Measurements from ENCODE around the gene CFAP119.

DNA sequence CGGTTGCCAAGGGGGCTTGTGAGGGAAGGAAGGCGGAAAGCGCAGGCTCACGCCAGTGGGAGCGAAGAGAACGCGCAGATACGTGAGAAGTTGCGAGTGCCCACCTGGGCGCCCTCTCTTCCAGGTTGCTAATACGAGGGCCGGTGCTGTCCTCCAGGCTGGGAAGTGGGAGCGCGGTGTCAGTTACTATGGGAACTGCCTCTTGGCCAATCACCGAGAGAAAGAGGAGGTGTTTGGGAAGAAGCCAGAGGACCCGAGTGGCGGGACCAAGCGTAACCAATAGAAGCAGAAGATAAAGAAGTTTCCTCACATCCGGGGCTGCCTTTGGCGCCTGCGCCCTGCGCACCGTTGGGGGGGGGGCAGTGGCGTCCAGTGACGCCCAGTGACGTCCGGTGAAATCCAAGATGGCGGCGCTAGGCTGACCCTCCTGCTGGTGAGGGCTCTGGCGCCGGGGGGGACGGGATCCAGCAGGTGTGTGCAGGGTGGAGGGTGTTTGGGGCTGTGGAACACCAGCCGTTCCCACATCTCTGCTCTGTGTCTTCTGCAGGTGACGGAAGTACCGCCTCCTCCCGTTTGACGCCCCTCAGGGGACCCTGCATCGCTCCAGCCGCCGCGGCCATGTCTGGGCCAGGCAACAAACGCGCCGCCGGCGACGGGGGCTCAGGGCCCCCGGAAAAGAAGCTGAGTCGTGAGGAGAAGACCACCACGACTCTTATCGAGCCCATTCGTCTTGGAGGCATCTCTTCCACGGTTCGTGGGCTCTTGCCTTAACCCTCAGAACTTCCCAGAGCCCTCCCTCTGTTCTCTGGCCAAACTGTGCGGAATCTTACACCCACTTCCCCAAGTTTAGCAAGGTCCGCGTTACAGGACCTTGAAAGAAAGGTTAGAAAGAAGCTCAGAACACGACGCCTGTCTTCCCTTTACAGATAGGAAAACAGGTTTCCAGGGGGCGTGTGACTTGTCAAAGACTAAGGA lies at the start of gene CFAP119, which contains the start of gene RNF40:
- TF ChIP-seq, protein P1, sequence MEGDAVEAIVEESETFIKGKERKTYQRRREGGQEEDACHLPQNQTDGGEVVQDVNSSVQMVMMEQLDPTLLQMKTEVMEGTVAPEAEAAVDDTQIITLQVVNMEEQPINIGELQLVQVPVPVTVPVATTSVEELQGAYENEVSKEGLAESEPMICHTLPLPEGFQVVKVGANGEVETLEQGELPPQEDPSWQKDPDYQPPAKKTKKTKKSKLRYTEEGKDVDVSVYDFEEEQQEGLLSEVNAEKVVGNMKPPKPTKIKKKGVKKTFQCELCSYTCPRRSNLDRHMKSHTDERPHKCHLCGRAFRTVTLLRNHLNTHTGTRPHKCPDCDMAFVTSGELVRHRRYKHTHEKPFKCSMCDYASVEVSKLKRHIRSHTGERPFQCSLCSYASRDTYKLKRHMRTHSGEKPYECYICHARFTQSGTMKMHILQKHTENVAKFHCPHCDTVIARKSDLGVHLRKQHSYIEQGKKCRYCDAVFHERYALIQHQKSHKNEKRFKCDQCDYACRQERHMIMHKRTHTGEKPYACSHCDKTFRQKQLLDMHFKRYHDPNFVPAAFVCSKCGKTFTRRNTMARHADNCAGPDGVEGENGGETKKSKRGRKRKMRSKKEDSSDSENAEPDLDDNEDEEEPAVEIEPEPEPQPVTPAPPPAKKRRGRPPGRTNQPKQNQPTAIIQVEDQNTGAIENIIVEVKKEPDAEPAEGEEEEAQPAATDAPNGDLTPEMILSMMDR (IDR thresholded peaks at IDR 0.05; ENCODE audit: insufficient read depth, low read length, poor library complexity, severe bottlenecking): no peak
- no peak for TF ChIP-seq EZH2phosphoT487 (conservative IDR thresholded peaks at IDR 0.05; ENCODE audit: low read length)

Measured in SU-DHL-6 (cell line).